ENCODE results near the gene TMOD2. TPM values are rescaled to one million over a fixed set of nuclear protein-coding genes. Genes with fewer than 3 reads are reported as not detected.

TMOD2 gene
- total RNA-seq, 1 experiment from 2014 or later = 3.0 TPM

DNA sequence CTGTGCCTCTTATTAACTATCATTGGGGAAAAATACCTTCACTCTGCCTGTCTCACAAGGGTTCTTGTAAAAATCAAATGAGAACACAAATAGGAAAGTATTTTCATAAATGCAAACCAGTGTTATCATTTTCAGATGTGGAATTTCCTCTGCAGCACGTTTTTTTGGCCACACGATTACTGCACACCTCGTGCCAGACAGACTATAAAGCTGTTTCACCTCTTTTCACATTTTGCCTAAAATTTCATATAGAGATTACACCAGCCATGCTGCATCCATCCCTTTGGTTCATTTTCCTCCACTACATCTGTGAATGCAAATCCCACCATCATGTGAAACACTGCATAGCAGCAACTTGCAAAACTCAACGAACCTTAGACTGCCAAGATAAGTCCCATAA, 1.2 kb upstream of the TMOD2 start:
- H4K5ac ChIP-seq (ENCODE audit: insufficient read length, low read depth, low read length) = no peak overlapping the region
- no peaks in the 10 kb centered on the region; a peak in 1 of 5 replicates for H3K9me3 Mint-ChIP-seq
- H2AFZ ChIP-seq (ENCODE audit: low read length) = no peak overlapping the region
- H2AK5ac ChIP-seq (ENCODE audit: insufficient read length, low read length) = no peak overlapping the region
- peak overlapping the region in 1 of 2 experiments; percentile 94; a peak in 2 of 5 replicates for H3K4me3 Mint-ChIP-seq
- H3K4ac ChIP-seq (ENCODE audit: low read depth, low read length) = no peak overlapping the region
- TF ChIP-seq, protein P1, sequence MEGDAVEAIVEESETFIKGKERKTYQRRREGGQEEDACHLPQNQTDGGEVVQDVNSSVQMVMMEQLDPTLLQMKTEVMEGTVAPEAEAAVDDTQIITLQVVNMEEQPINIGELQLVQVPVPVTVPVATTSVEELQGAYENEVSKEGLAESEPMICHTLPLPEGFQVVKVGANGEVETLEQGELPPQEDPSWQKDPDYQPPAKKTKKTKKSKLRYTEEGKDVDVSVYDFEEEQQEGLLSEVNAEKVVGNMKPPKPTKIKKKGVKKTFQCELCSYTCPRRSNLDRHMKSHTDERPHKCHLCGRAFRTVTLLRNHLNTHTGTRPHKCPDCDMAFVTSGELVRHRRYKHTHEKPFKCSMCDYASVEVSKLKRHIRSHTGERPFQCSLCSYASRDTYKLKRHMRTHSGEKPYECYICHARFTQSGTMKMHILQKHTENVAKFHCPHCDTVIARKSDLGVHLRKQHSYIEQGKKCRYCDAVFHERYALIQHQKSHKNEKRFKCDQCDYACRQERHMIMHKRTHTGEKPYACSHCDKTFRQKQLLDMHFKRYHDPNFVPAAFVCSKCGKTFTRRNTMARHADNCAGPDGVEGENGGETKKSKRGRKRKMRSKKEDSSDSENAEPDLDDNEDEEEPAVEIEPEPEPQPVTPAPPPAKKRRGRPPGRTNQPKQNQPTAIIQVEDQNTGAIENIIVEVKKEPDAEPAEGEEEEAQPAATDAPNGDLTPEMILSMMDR (conservative IDR thresholded peaks at IDR 0.05) = no peak
- H4K91ac ChIP-seq (ENCODE audit: insufficient read length, low read depth, low read length) = no peak overlapping the region
- peaks cover 12 to 15% of the 10 kb centered on the region in 2 experiments for H3K4me1 Mint-ChIP-seq
- H3K79me2 ChIP-seq (ENCODE audit: insufficient read depth, low read length) = no peaks in the 10 kb centered on the region
- H3K56ac ChIP-seq (ENCODE audit: insufficient read length, low read depth, low read length) = no peak overlapping the region
- no peak overlapping the region for H4K8ac ChIP-seq (replicated peaks; ENCODE audit: insufficient read length, low read depth, low read length)
- no peak overlapping the region for H3K14ac ChIP-seq (ENCODE audit: insufficient read depth, low read length)
- H3K36me3 Mint-ChIP-seq (ENCODE audit: insufficient read depth in 1 of 3, low read depth in 3 of 3) = peaks cover 0 to 1% (median 0%) of the 10 kb centered on the region in 3 experiments; a peak in 1 of 7 replicates
- H3K4me2 ChIP-seq (ENCODE audit: insufficient read depth, insufficient read length, low read length) = peak overlapping the region; percentile 98
- H2BK5ac ChIP-seq (ENCODE audit: insufficient read length, low read length) = no peak overlapping the region
- H2BK15ac ChIP-seq (ENCODE audit: low read depth, low read length) = no peak overlapping the region
- no peaks in the 10 kb centered on the region for H3K4me1 ChIP-seq (ENCODE audit: insufficient read depth, low read length)
- H4K20me1 ChIP-seq (ENCODE audit: control insufficient read depth, insufficient read depth, insufficient read length) = no peaks in the 10 kb centered on the region
- no peaks in the 10 kb centered on the region for H3K79me1 ChIP-seq (ENCODE audit: insufficient read depth, low read depth, low read length, poor library complexity, severe bottlenecking)
- H3K23ac ChIP-seq (ENCODE audit: insufficient read length, low read depth, low read length) = no peak overlapping the region
- H3K27me3 ChIP-seq (ENCODE audit: insufficient read depth, low read length) = peaks cover 19% of the 10 kb centered on the region; the same call in 1 of the 2 replicates
- no peak overlapping the region for H3K9ac ChIP-seq (ENCODE audit: extremely low read depth, insufficient read length, low read length)
- H3K9me3 ChIP-seq (ENCODE audit: control insufficient read depth, low read depth, low read length) = no peaks in the 10 kb centered on the region
- no peak overlapping the region for H3K27ac Mint-ChIP-seq
- H3K23me2 ChIP-seq (ENCODE audit: insufficient read length, low read depth, low read length, poor library complexity, severe bottlenecking) = peaks cover 7% of the 10 kb centered on the region
- H3K27ac ChIP-seq (ENCODE audit: insufficient read length, low read depth, low read length) = no peak overlapping the region
- H3K18ac ChIP-seq (ENCODE audit: insufficient read length, low read depth, low read length) = no peak overlapping the region
- H2BK120ac ChIP-seq (ENCODE audit: low read depth, low read length, poor library complexity, severe bottlenecking) = no peak overlapping the region
- no peak overlapping the region for H2BK12ac ChIP-seq (ENCODE audit: insufficient read length, low read depth, low read length)
- H3T11ph ChIP-seq (ENCODE audit: low read length) = no peak overlapping the region
- DNase-seq = no peak
- H2BK20ac ChIP-seq (ENCODE audit: low read depth, low read length, poor library complexity, severe bottlenecking) = no peak overlapping the region
- peaks cover 79% of the 10 kb centered on the region for H3K27me3 Mint-ChIP-seq (ENCODE audit: low read depth)
- WGBS (ENCODE audit: extremely low coverage, insufficient read length, low lambda C conversion rate) = no CpG with 5 or more reads among the region's 4 CpGs
